Trophoblast cell (in vitro differentiated cells and primary cell): ENCODE results near the gene CRMP1.

Source experiments
- DNase-seq, 2 donors: peaks; one replicate each; pipeline ENCODE4 v3.0.0-alpha.2; 2016
- H2AFZ ChIP-seq: 2 replicates; pipeline ENCODE4 v1.6.1; 2013; ENCODE audit warnings: low read length, moderate library complexity, mild to moderate bottlenecking; ENCODE audit not compliant: insufficient read depth, poor library complexity
- H2AK5ac ChIP-seq: 2 replicates; pipeline ENCODE4 v1.6.1; 2013; ENCODE audit warnings: mild to moderate bottlenecking, low read length
- H2BK120ac ChIP-seq: 2 replicates; pipeline ENCODE4 v1.6.1; 2013; ENCODE audit warnings: low read length, mild to moderate bottlenecking, moderate library complexity; ENCODE audit not compliant: insufficient read depth, poor library complexity
- H2BK12ac ChIP-seq: 2 replicates; pipeline ENCODE4 v1.6.1; 2013; ENCODE audit warnings: mild to moderate bottlenecking, low read length, moderate library complexity
- H2BK5ac ChIP-seq: 2 replicates; pipeline ENCODE4 v1.6.1; 2013; ENCODE audit warnings: low read length, low read depth, moderate library complexity, mild to moderate bottlenecking; ENCODE audit not compliant: poor library complexity
- H3K14ac ChIP-seq: 2 replicates; pipeline ENCODE4 v1.6.1; 2013; ENCODE audit warnings: mild to moderate bottlenecking, low read length
- H3K18ac ChIP-seq: 2 replicates; pipeline ENCODE4 v1.6.1; 2013; ENCODE audit warnings: mild to moderate bottlenecking, low read length
- H3K23ac ChIP-seq: 2 replicates; pipeline ENCODE4 v1.6.1; 2013; ENCODE audit warnings: low read length
- H3K27ac ChIP-seq: 2 replicates; pipeline ENCODE4 v1.5.1; 2013; ENCODE audit warnings: low read depth, mild to moderate bottlenecking, inconsistent platforms, low read length, moderate library complexity
- H3K27me3 ChIP-seq: 2 replicates; pipeline ENCODE4 v1.6.1; 2013; ENCODE audit warnings: inconsistent platforms, mild to moderate bottlenecking, low read length, moderate library complexity; ENCODE audit not compliant: insufficient read depth
- H3K36me3 ChIP-seq, 2 experiments: 1 replicate in 1 of 2; 2 replicates in 1 of 2; pipeline ENCODE4 v1.6.1; 2013; ENCODE audit warnings: low read length in 2 of 2, mild to moderate bottlenecking in 2 of 2, moderate library complexity in 1 of 2; ENCODE audit not compliant: insufficient read depth in 2 of 2, control insufficient read depth in 1 of 2
- H3K4ac ChIP-seq: 2 replicates; pipeline ENCODE4 v1.6.1; 2013; ENCODE audit warnings: low read depth, mild to moderate bottlenecking, low read length, moderate library complexity
- H3K4me1 ChIP-seq, 2 experiments: 1 replicate in 1 of 2; 2 replicates in 1 of 2; pipeline ENCODE4 v1.6.1; 2013; ENCODE audit warnings: low read length in 2 of 2, mild to moderate bottlenecking in 2 of 2, moderate library complexity in 1 of 2; ENCODE audit not compliant: insufficient read depth in 2 of 2, control insufficient read depth in 1 of 2
- H3K4me2 ChIP-seq: 2 replicates; pipeline ENCODE4 v1.6.1; 2013; ENCODE audit warnings: inconsistent platforms, mild to moderate bottlenecking, low read length, moderate library complexity
- H3K4me3 ChIP-seq: 2 replicates; pipeline ENCODE4 v1.5.1; 2013; ENCODE audit warnings: mild to moderate bottlenecking, low read depth, low read length, inconsistent platforms
- H3K79me1 ChIP-seq: one replicate; pipeline ENCODE4 v1.6.1; 2013; ENCODE audit warnings: low read length
- H3K79me2 ChIP-seq: 2 replicates; pipeline ENCODE4 v1.6.1; 2013; ENCODE audit warnings: low read length, mild to moderate bottlenecking; ENCODE audit not compliant: control insufficient read depth, insufficient read depth, poor library complexity
- H3K9ac ChIP-seq: 2 replicates; pipeline ENCODE4 v1.6.1; 2013; ENCODE audit warnings: mild to moderate bottlenecking, low read length
- H3K9me3 ChIP-seq: 2 replicates; pipeline ENCODE4 v1.6.1; 2013; ENCODE audit warnings: low read depth, mild to moderate bottlenecking, control low read depth, inconsistent platforms, low read length; ENCODE audit not compliant: insufficient read depth
- H4K12ac ChIP-seq: 2 replicates; pipeline ENCODE4 v1.6.1; 2013; ENCODE audit warnings: low read depth, mild to moderate bottlenecking, low read length, moderate library complexity
- H4K8ac ChIP-seq: 2 replicates; pipeline ENCODE4 v1.6.1; 2013; ENCODE audit warnings: low read depth, mild to moderate bottlenecking, low read length, moderate library complexity
- H4K91ac ChIP-seq: one replicate; pipeline ENCODE4 v1.6.1; 2013; ENCODE audit warnings: low read depth, mild to moderate bottlenecking, low read length, moderate library complexity
- WGBS: extraction: QIAGEN DNeasy Blood & Tissue Kit; methylation state at CpG from one replicate; pipeline ENCODE4 v1.1.7; 2013; ENCODE audit warnings: missing lambda C conversion rate; ENCODE audit not compliant: insufficient read length, insufficient coverage; ENCODE audit errors: extremely low coverage; 5-methylcytosine and 5-hydroxymethylcytosine counted together

The CRMP1 gene

DNA sequence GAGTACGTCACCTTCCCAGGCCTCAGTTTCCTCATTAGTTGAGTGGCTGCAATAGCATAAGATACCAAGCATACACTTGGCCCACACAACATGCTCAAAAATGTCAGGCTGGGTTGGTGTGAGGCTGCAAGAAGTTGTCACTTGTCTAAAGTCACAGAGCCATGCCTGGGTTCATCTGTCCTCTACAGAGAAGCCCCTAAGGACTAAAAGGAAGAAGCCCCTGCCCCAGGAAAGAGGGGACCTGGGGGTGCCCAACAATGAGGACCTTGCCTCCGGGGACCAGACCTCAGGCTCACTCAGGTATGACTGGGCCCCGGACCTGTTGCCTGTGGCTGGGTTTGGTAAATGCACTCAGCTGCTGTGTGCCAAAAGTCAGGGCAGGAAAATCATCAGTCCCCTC, 82.7 kb downstream of the CRMP1 start:
- Histone ChIP-seq H2BK12ac (no peak overlapping the region), H3K4me3 (no peak overlapping the region), H4K91ac (no peak overlapping the region), H3K79me1 (no peaks in the 10 kb centered on the region), H2AFZ (no peak overlapping the region), H4K8ac (no peak overlapping the region), H3K27me3 (no peaks in the 10 kb centered on the region), H3K14ac (no peak overlapping the region), H3K4me2 (no peak overlapping the region), H3K23ac (no peak overlapping the region), H2AK5ac (no peak overlapping the region), H3K9me3 (no peaks in the 10 kb centered on the region), H3K4me1 (no peaks in the 10 kb centered on the region), H4K12ac (no peak overlapping the region), H2BK5ac (no peak overlapping the region), H3K4ac (no peak overlapping the region), H3K36me3 (peaks cover 36 to 51% of the 10 kb centered on the region in 2 experiments), H3K27ac (no peak overlapping the region), H3K9ac (no peak overlapping the region), H2BK120ac (no peak overlapping the region), H3K18ac (no peak overlapping the region), H3K79me2 (no peaks in the 10 kb centered on the region)
- WGBS, result no CpG with 5 or more reads among the region's 3 CpGs
- DNase-seq, result no peak

DNA sequence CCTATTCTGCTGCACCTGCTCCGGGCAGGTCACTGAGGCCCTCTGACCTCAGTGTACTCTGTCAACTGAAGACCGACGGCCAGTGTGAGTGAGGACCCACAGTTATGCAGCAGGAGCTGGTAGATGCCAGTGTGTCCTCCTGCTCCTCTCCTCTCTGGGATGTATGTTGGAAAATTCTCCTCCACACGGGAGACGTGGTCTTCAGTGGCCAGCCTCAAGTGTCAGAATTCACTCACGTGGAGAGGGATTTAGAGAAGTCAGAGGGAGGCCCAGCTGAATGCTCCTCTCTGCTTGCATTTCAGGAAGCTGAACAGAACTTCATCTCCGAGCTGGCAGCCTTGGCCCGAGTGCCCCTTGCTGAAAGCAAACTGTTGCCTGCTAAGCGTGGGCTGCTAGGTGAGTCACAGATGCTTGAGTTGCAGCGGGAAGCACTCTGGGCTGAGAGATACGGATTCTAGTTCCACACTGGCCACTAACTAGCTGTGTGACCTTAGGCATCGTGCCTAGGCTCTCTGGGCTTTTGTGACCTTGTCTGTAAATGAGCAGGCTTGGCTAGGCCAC, 83.6 kb downstream of the CRMP1 start:
- H3K14ac ChIP-seq, result no peak overlapping the region
- no peak overlapping the region for H4K12ac ChIP-seq
- H2BK5ac ChIP-seq, result no peak overlapping the region
- no peak overlapping the region for H3K9ac ChIP-seq
- WGBS, result no CpG with 5 or more reads among the region's 12 CpGs
- H3K23ac ChIP-seq, result no peak overlapping the region
- H3K27me3 ChIP-seq, result no peaks in the 10 kb centered on the region
- H3K36me3 ChIP-seq, result peaks cover 40 to 55% of the 10 kb centered on the region in 2 experiments
- H3K79me2 ChIP-seq, result no peaks in the 10 kb centered on the region
- H2BK120ac ChIP-seq, result no peak overlapping the region
- no peaks in the 10 kb centered on the region for H3K79me1 ChIP-seq
- H4K8ac ChIP-seq, result no peak overlapping the region
- no peak for DNase-seq
- H2BK12ac ChIP-seq, result no peak overlapping the region
- H3K18ac ChIP-seq, result no peak overlapping the region
- H3K4me1 ChIP-seq, result no peaks in the 10 kb centered on the region
- H3K4ac ChIP-seq, result no peak overlapping the region
- no peak overlapping the region for H3K4me2 ChIP-seq
- H2AFZ ChIP-seq, result no peak overlapping the region
- no peaks in the 10 kb centered on the region for H3K9me3 ChIP-seq
- no peak overlapping the region for H3K4me3 ChIP-seq
- H4K91ac ChIP-seq, result no peak overlapping the region
- H2AK5ac ChIP-seq, result no peak overlapping the region
- no peak overlapping the region for H3K27ac ChIP-seq

DNA sequence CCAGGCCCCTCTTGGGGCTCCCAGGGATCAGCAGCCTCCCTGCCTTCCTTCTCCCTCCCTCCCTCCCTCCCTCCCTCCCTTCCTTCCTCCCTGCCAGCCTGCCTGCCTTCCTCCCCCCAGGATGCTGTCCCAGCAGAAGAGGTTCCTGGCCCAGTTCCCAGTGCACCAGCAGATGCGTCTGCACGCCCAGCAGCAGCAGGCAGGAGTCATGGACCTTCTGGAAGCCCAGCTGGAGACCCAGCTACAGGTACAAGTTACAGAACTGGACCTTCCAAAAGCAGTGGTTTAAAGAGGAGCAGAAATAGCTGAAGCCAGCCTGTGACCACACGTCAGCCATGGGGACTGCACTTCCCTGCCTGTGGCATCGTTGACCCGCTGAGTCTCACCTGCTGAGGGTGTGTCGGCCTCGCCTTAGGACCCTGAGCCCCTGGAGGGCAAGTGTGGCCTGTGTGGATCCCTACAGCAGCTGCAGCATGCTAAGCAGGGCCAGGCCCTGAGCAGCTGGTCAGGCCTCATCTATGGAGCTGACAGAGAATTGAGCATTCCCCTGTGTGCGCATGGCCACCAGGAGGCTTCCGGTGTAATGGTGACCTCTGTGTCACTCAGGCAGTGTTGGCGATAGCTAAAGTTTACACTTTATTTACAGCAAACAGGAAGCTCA, 84.7 kb downstream of the CRMP1 start:
- Histone ChIP-seq H3K4me1 (no peaks in the 10 kb centered on the region), H2BK5ac (no peak overlapping the region), H2AFZ (no peak overlapping the region), H3K27me3 (no peaks in the 10 kb centered on the region), H3K9ac (no peak overlapping the region), H2BK120ac (no peak overlapping the region), H3K18ac (no peak overlapping the region), H4K12ac (no peak overlapping the region), H3K79me2 (no peaks in the 10 kb centered on the region), H4K8ac (no peak overlapping the region), H3K14ac (no peak overlapping the region), H3K79me1 (no peaks in the 10 kb centered on the region), H3K27ac (no peak overlapping the region), H2BK12ac (no peak overlapping the region), H3K4me3 (no peak overlapping the region), H3K36me3 (peaks cover 38 to 47% of the 10 kb centered on the region in 2 experiments), H3K23ac (no peak overlapping the region), H4K91ac (no peak overlapping the region), H3K4me2 (no peak overlapping the region), H2AK5ac (no peak overlapping the region), H3K4ac (no peak overlapping the region), H3K9me3 (no peaks in the 10 kb centered on the region)
- DNase-seq, result no peak
- no CpG with 5 or more reads among the region's 10 CpGs for WGBS

DNA sequence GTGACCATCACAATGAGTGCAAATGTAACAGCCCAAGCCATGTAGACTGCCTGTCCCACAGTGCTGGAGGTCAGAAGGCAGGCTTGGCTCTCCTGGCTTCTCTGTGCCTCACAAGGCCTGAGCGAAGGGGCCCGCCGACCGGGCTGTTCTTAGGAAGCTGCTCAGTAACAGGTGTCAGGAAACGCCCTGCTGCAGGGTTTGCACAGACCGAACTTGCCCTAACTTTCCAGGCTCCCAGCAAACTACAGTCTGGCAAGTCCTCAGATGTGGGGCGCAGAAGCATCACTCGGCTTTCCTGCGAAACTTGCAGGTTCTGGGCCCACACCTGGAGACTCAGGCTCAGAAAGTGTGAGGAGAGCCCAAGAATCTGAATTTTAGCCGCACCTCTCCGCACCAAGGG, 87.6 kb downstream of the CRMP1 start:
- Histone ChIP-seq H3K9ac (no peak overlapping the region), H3K14ac (no peak overlapping the region), H3K9me3 (no peaks in the 10 kb centered on the region), H3K36me3 (peaks cover 26 to 31% of the 10 kb centered on the region in 2 experiments), H2BK12ac (no peak overlapping the region), H4K8ac (no peak overlapping the region), H2BK5ac (no peak overlapping the region), H2AFZ (no peak overlapping the region), H3K4me1 (no peaks in the 10 kb centered on the region), H3K79me1 (no peaks in the 10 kb centered on the region), H3K27ac (no peak overlapping the region), H3K4me3 (no peak overlapping the region), H4K12ac (no peak overlapping the region), H2AK5ac (no peak overlapping the region), H3K4me2 (no peak overlapping the region), H3K79me2 (no peaks in the 10 kb centered on the region), H3K23ac (no peak overlapping the region), H3K27me3 (no peaks in the 10 kb centered on the region), H4K91ac (no peak overlapping the region), H3K4ac (no peak overlapping the region), H2BK120ac (no peak overlapping the region), H3K18ac (no peak overlapping the region)
- WGBS, result no CpG with 5 or more reads among the region's 11 CpGs
- DNase-seq, result no peak
